OCI-LY7 (cell line): ENCODE measurements around the gene PAPLN. TPM values are rescaled to one million over a fixed set of nuclear protein-coding genes. Genes with fewer than 3 reads are reported as not detected.

Experiments used
- BruUV-seq: library from RNA; stranded (reverse); fragments of 400-500 nt; replicated peaks from 2 replicates; lab custom pipeline; 2021; lab: Mats Ljungman, UMichigan
- CTCF ChIA-PET: fragments of 300-600 bp; sonication (Branson Sonifier 250); formaldehyde crosslinking; loops from one replicate; lab custom pipeline; 2022; ENCODE audit warnings: antibody characterized with exemption; ENCODE audit not compliant: unreplicated experiment; lab: Charles Lee
- POLR2A ChIA-PET: fragments of 300-600 bp; sonication (Branson Sonifier 250); formaldehyde crosslinking; loops from one replicate; lab custom pipeline; 2022; ENCODE audit warnings: antibody characterized with exemption; lab: Charles Lee
- DNase-seq: peaks from one replicate; pipeline ENCODE4 v3.0.0-alpha.2; 2015; ENCODE audit warnings: low spot score
- H2AFZ ChIP-seq: fragments of 200-600 bp; sonication (generic), shearing (Covaris generic); 2 replicates; pipeline ENCODE4 v1.6.1; 2014; ENCODE audit warnings: mild to moderate bottlenecking, antibody characterized with exemption, low read length, moderate library complexity
- H3K27ac ChIP-seq: fragments of 200-600 bp; sonication (generic); 2 replicates; pipeline ENCODE4 v1.5.1; 2014; ENCODE audit warnings: mixed run types, low read depth, mild to moderate bottlenecking, moderate library complexity, low read length, inconsistent platforms; ENCODE audit not compliant: poor library complexity, severe bottlenecking
- H3K36me3 ChIP-seq: fragments of 200-600 bp; sonication (generic); 2 replicates; pipeline ENCODE4 v1.6.1; 2014; ENCODE audit warnings: mild to moderate bottlenecking, antibody characterized with exemption, low read length, moderate library complexity, mixed read lengths; ENCODE audit not compliant: insufficient read depth
- H3K4me1 ChIP-seq: fragments of 200-600 bp; sonication (generic); 2 replicates; pipeline ENCODE4 v1.5.1; 2014; ENCODE audit warnings: mild to moderate bottlenecking, low read length; ENCODE audit not compliant: insufficient read depth, poor library complexity, severe bottlenecking
- H3K4me2 ChIP-seq: fragments of 200-600 bp; sonication (generic); 2 replicates; pipeline ENCODE4 v1.6.1; 2014; ENCODE audit warnings: mild to moderate bottlenecking, low read length
- H3K4me3 ChIP-seq: fragments of 200-600 bp; sonication (generic); 2 replicates; pipeline ENCODE4 v1.5.1; 2014; ENCODE audit warnings: mild to moderate bottlenecking, low read depth, low read length; ENCODE audit not compliant: poor library complexity, severe bottlenecking
- H3K79me2 ChIP-seq: fragments of 200-600 bp; sonication (generic); 2 replicates; pipeline ENCODE4 v1.6.1; 2016; ENCODE audit warnings: low read depth, mild to moderate bottlenecking, low read length, moderate library complexity, mixed read lengths; ENCODE audit not compliant: insufficient read depth
- H3K9me2 ChIP-seq: fragments of 200-600 bp; sonication (generic); 2 replicates; pipeline ENCODE4 v1.6.1; 2016; ENCODE audit warnings: mild to moderate bottlenecking, low read length, mixed read lengths; ENCODE audit not compliant: insufficient read depth
- H3K9me3 ChIP-seq: fragments of 200-600 bp; sonication (generic); 2 replicates; pipeline ENCODE4 v1.6.1; 2014; ENCODE audit warnings: mild to moderate bottlenecking, mixed run types, low read length, mixed read lengths
- H4K20me1 ChIP-seq: fragments of 200-600 bp; sonication (generic); 2 replicates; pipeline ENCODE4 v1.6.1; 2014; ENCODE audit warnings: mild to moderate bottlenecking, antibody characterized with exemption, low read length, moderate library complexity, mixed read lengths; ENCODE audit not compliant: insufficient read depth
- CTCF ChIP-seq: fragments of 200-600 bp; sonication (generic); conservative IDR thresholded peaks from 2 replicates; pipeline ENCODE4 v1.5.1; 2014; ENCODE audit warnings: mild to moderate bottlenecking, antibody characterized with exemption, low read length, moderate library complexity, mixed read lengths
- EZH2phosphoT487 ChIP-seq: fragments of 200-600 bp; sonication (generic); IDR thresholded peaks from 2 replicates; pipeline ENCODE4 v1.6.1; 2018; ENCODE audit warnings: low read depth, borderline replicate concordance, mild to moderate bottlenecking, mixed run types, antibody characterized with exemption, low read length, moderate library complexity, mixed read lengths
- intact Hi-C: fragments of 100-400 bp; cut with micrococcal nuclease; formaldehyde crosslinking; loops from one replicate; pipeline ENCODE4 v1.10.0; 2022; ENCODE audit not compliant: unreplicated experiment
- total RNA-seq, 2 experiments: library from RNA; depleted of rRNA in 1 of 2; stranded (reverse); fragments of >200 nt in 1 of 2; shearing (Covaris generic) in 1 of 2; gene quantifications; 2 replicates each; pipeline ENCODE4 v1.2.3, GENCODE V29; 2014 to 2022

PAPLN gene
- total RNA-seq, 2 experiments from 2014 or later: 4.0 to 9.0 TPM

- DNase-seq: no peak
- H3K9me3 ChIP-seq: no peaks in the 10 kb centered on the region
- CTCF ChIA-PET: no interaction called here
- no peaks in the 10 kb centered on the region for H3K4me1 ChIP-seq
- H3K4me3 ChIP-seq: no peak overlapping the region
- no peak overlapping the region for H2AFZ ChIP-seq
- POLR2A ChIA-PET: interaction anchor here (0.7 kb wide), 1 partner anchor 87 kb away, joined by 5 read pairs; no protein-coding TSS in a partner anchor
- H3K9me2 ChIP-seq: no peaks in the 10 kb centered on the region
- H3K36me3 ChIP-seq: no peaks in the 10 kb centered on the region
- H3K4me2 ChIP-seq: no peak overlapping the region
- H3K79me2 ChIP-seq: no peaks in the 10 kb centered on the region
- intact Hi-C loops: no loop called here
- no peaks in the 10 kb centered on the region for H4K20me1 ChIP-seq
- H3K27ac ChIP-seq: no peak overlapping the region
- BruUV-seq: no TSS peak
- TF ChIP-seq CTCF: no peak
Observed at GRCh38 chr14:73230051-73230450, 7.3 kb upstream of the PAPLN start.

GRCh38 chr14:73231981-73232851 lies 5.1 kb upstream of the PAPLN start:
- intact Hi-C loops: loop anchor here (1.0 kb wide), 1 partner anchor 240 kb away; no protein-coding TSS in a partner anchor
- H3K4me1 ChIP-seq: peaks cover 13% of the 10 kb centered on the region
- H4K20me1 ChIP-seq: no peaks in the 10 kb centered on the region
- H3K79me2 ChIP-seq: no peaks in the 10 kb centered on the region
- no peak overlapping the region for H2AFZ ChIP-seq
- no peaks in the 10 kb centered on the region for H3K9me2 ChIP-seq
- ChIA-PET POLR2A (interaction anchor here (0.5 kb wide), 2 partner anchors 73 to 198 kb away, joined by 3 to 5 read pairs; no protein-coding TSS in a partner anchor), CTCF (no interaction called here)
- DNase-seq: peak; percentile 57
- H3K36me3 ChIP-seq: no peaks in the 10 kb centered on the region
- TF ChIP-seq EZH2phosphoT487: no peak
- peak; percentile 63 for TF ChIP-seq CTCF
- BruUV-seq: no TSS peak
- no peaks in the 10 kb centered on the region for H3K9me3 ChIP-seq
- no peak overlapping the region for H3K4me2 ChIP-seq
- H3K4me3 ChIP-seq: no peak overlapping the region
- no peak overlapping the region for H3K27ac ChIP-seq

GRCh38 chr14:73232984-73233383 lies 4.3 kb upstream of the PAPLN start:
- ChIA-PET CTCF (no interaction called here), POLR2A (no interaction called here)
- no peak overlapping the region for H3K4me3 ChIP-seq
- no peaks in the 10 kb centered on the region for H3K9me2 ChIP-seq
- no peaks in the 10 kb centered on the region for H3K36me3 ChIP-seq
- H3K27ac ChIP-seq: no peak overlapping the region
- H2AFZ ChIP-seq: no peak overlapping the region
- no TSS peak for BruUV-seq
- H3K9me3 ChIP-seq: no peaks in the 10 kb centered on the region
- H3K79me2 ChIP-seq: no peaks in the 10 kb centered on the region
- H3K4me1 ChIP-seq: peaks cover 13% of the 10 kb centered on the region
- TF ChIP-seq EZH2phosphoT487: no peak
- no peak for TF ChIP-seq CTCF
- intact Hi-C loops: loop anchor here (1.0 kb wide), 1 partner anchor 239 kb away; no protein-coding TSS in a partner anchor
- no peak overlapping the region for H3K4me2 ChIP-seq
- no peaks in the 10 kb centered on the region for H4K20me1 ChIP-seq
- DNase-seq: no peak
